HepG2 (cell line): Measurements from ENCODE around the gene RAB36. TPM values are rescaled to one million over a fixed set of nuclear protein-coding genes. Genes with fewer than 3 reads are reported as not detected.

Experiments used
- DMAP1 ChIP-seq: IDR thresholded peaks from 2 replicates; pipeline ENCODE4 v1.6.1; 2016
- HOXA3 ChIP-seq: sonication (generic); formaldehyde crosslinking; IDR thresholded peaks from 2 replicates; pipeline ENCODE4 v1.5.0; 2020; ENCODE audit warnings: missing genetic modification reagents
- KMT2A ChIP-seq: sonication (generic); formaldehyde crosslinking; IDR thresholded peaks from 2 replicates; pipeline ENCODE4 v1.4.0; 2020; ENCODE audit warnings: missing genetic modification reagents
- MYPOP ChIP-seq: sonication (generic); formaldehyde crosslinking; IDR thresholded peaks from 2 replicates; pipeline ENCODE4 v1.8.1; 2023; ENCODE audit warnings: mild to moderate bottlenecking, moderate library complexity, missing genetic modification reagents
- REST ChIP-seq, 2 experiments: IDR thresholded peaks; 2 replicates each; pipeline ENCODE4 v1.6.1; 2011 to 2012; ENCODE audit warnings: low read length in 2 of 2, borderline replicate concordance in 1 of 2, low read depth in 1 of 2, mild to moderate bottlenecking in 1 of 2, moderate library complexity in 1 of 2
- RNF2 ChIP-seq: fragments of 450-650 bp; conservative IDR thresholded peaks from 2 replicates; pipeline ENCODE4 v1.6.1; 2016; ENCODE audit warnings: low read depth
- RORA ChIP-seq: sonication (generic); formaldehyde crosslinking; IDR thresholded peaks from 2 replicates; pipeline ENCODE4 v1.5.0; 2020; ENCODE audit warnings: mild to moderate bottlenecking, missing genetic modification reagents, moderate library complexity
- SALL1 ChIP-seq: sonication (generic); formaldehyde crosslinking; IDR thresholded peaks from 2 replicates; pipeline ENCODE4 v1.8.0; 2022; ENCODE audit warnings: mild to moderate bottlenecking, missing genetic modification reagents
- SAP130 ChIP-seq: IDR thresholded peaks from 2 replicates; pipeline ENCODE4 v1.6.1; 2016; ENCODE audit warnings: low read depth
- SIX1 ChIP-seq: sonication (generic); formaldehyde crosslinking; IDR thresholded peaks from 2 replicates; pipeline ENCODE4 v1.4.0; 2020; ENCODE audit warnings: missing genetic modification reagents, borderline replicate concordance
- SRF ChIP-seq: IDR thresholded peaks from 2 replicates; pipeline ENCODE4 v1.6.1; 2011; ENCODE audit warnings: mild to moderate bottlenecking, low read depth, low read length, moderate library complexity
- TBX2 ChIP-seq: sonication (generic); formaldehyde crosslinking; IDR thresholded peaks from 2 replicates; pipeline ENCODE4 v1.5.0; 2020; ENCODE audit warnings: missing genetic modification reagents, mild to moderate bottlenecking, borderline replicate concordance
- ZNF30 ChIP-seq: sonication (generic); formaldehyde crosslinking; IDR thresholded peaks from 2 replicates; pipeline ENCODE4 v1.5.0; 2020; ENCODE audit warnings: mild to moderate bottlenecking, missing genetic modification reagents
- ZNF788 ChIP-seq: sonication (generic); formaldehyde crosslinking; IDR thresholded peaks from 2 replicates; pipeline ENCODE4 v1.5.0; 2020; ENCODE audit warnings: mild to moderate bottlenecking, missing genetic modification reagents, borderline replicate concordance
- polyA plus RNA-seq, 8 experiments: library from polyadenylated mRNA; depleted of rRNA in 3 of 8; stranded (reverse) in 7 of 8; unstranded in 1 of 8; fragments of >200 nt; fragmentation: Illumina TruSeq in 4 of 8; extraction: Trizol in 4 of 8; gene quantifications; 2 replicates each; pipeline versions ENCODE4 v1.2.1 to v1.2.3, GENCODE V29; 2011 to 2016; ENCODE audit warnings: low read depth in 4 of 8, missing spikeins in 1 of 8, mixed read lengths in 1 of 8; ENCODE audit not compliant: insufficient read depth in 1 of 8
- total RNA-seq, 5 experiments: library from RNA; depleted of rRNA; stranded (reverse); fragments of >200 nt; fragmentation: Illumina TruSeq; extraction: Trizol; gene quantifications; 2 replicates each; pipeline ENCODE4 v1.2.3, GENCODE V29; 2016; ENCODE audit warnings: low read depth in 1 of 5
- TF ChIP-seq, protein P1 (sequence below): sonication (generic); formaldehyde crosslinking; conservative IDR thresholded peaks from 2 replicates; pipeline ENCODE4 v1.8.1; 2023; ENCODE audit warnings: missing genetic modification reagents
- TF ChIP-seq, protein P2 (sequence below): sonication (generic); formaldehyde crosslinking; IDR thresholded peaks from 2 replicates; pipeline ENCODE4 v1.4.0; 2020; ENCODE audit warnings: mild to moderate bottlenecking, missing genetic modification reagents
- TF ChIP-seq, protein P3 (sequence below): sonication (generic); formaldehyde crosslinking; IDR thresholded peaks from 2 replicates; pipeline ENCODE4 v1.5.0; 2020; ENCODE audit warnings: mild to moderate bottlenecking, missing genetic modification reagents

Gene RAB36
- total and polyA plus RNA-seq, 2 of the 13 experiments (the other 11 are each of a cell fraction or from before 2014, with no cell fraction given): 0.24 to 0.86 TPM

DNA sequence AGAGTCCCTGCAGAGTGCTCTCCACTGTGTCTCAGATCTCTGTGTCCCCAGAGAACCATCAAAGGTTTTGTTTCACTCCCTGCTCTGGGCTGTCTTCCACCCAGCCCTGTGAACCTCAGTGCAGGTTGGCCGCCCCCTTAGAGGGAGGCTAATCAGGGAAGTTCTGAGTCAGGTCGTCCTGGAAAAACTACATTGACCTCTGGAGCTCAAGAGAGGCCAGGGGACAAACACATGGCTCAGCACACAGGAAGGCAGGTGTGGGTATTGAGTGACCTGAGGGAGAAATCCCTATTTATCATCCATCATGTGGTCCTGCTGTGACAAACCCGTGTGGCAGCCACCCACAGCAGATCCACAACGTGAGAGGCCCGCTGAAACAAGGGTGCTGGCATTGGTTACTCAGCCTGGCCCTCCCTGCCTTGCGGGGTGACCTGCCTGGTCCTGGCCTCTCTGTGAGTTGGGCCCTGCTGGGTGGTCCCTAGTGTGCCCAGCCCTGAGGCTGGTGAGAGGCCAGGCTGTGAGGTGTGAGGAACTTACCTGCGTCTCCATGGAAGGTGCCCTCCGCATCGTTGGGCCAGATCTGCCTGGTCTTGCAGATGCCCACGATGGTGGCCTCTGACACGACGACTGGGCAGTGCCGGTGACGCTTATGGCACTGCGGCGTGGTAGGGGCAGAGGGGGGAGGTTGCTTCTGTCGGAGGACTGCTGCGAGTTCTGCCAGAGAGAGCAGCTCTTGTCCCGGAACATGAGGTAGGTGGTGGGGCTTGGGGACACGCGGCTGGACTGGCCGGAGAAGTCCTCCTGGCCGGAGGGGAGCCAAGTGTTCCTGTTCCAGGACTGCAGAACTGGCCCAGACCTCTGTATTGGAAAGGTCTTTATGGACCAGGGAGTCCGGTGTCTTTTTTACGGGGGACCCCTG, 34.4 kb downstream of the RAB36 start (continued):
- TF ChIP-seq REST (IDR thresholded peaks at IDR 0.05; ENCODE audit: borderline replicate concordance in 1 of 2, low read depth in 1 of 2, low read length in 2 of 2): no peak
- TF ChIP-seq, protein P1, sequence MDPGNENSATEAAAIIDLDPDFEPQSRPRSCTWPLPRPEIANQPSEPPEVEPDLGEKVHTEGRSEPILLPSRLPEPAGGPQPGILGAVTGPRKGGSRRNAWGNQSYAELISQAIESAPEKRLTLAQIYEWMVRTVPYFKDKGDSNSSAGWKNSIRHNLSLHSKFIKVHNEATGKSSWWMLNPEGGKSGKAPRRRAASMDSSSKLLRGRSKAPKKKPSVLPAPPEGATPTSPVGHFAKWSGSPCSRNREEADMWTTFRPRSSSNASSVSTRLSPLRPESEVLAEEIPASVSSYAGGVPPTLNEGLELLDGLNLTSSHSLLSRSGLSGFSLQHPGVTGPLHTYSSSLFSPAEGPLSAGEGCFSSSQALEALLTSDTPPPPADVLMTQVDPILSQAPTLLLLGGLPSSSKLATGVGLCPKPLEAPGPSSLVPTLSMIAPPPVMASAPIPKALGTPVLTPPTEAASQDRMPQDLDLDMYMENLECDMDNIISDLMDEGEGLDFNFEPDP: 0 out of 2 replicates have a peak, but pooled peaks have one; percentile 80
- 0 out of 2 replicates have a peak, but pooled peaks have one; percentile 14 for TF ChIP-seq ZNF30
- TF ChIP-seq RORA: no peak
- TF ChIP-seq TBX2 (CRISPR knock-in tag): peak; percentile 37; the same call in 1 of the 2 replicates
- 0 out of 2 replicates have a peak, but pooled peaks have one; percentile 14 for TF ChIP-seq KMT2A (CRISPR knock-in tag)
- TF ChIP-seq, protein P2, sequence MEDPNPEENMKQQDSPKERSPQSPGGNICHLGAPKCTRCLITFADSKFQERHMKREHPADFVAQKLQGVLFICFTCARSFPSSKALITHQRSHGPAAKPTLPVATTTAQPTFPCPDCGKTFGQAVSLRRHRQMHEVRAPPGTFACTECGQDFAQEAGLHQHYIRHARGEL (CRISPR knock-in tag): no peak
- TF ChIP-seq ZNF788 (CRISPR knock-in tag): 0 out of 2 replicates have a peak, but pooled peaks have one; percentile 17
- no peak for TF ChIP-seq SIX1
- TF ChIP-seq, protein P3, sequence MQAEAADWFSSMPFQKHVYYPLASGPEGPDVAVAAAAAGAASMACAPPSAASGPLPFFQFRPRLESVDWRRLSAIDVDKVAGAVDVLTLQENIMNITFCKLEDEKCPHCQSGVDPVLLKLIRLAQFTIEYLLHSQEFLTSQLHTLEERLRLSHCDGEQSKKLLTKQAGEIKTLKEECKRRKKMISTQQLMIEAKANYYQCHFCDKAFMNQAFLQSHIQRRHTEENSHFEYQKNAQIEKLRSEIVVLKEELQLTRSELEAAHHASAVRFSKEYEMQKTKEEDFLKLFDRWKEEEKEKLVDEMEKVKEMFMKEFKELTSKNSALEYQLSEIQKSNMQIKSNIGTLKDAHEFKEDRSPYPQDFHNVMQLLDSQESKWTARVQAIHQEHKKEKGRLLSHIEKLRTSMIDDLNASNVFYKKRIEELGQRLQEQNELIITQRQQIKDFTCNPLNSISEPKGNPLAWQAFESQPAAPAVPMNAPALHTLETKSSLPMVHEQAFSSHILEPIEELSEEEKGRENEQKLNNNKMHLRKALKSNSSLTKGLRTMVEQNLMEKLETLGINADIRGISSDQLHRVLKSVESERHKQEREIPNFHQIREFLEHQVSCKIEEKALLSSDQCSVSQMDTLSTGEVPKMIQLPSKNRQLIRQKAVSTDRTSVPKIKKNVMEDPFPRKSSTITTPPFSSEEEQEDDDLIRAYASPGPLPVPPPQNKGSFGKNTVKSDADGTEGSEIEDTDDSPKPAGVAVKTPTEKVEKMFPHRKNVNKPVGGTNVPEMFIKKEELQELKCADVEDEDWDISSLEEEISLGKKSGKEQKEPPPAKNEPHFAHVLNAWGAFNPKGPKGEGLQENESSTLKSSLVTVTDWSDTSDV (CRISPR knock-in tag): no peak
- no peak for TF ChIP-seq SRF
- peak; percentile 34; the same call in 1 of the 2 replicates for TF ChIP-seq RNF2
- TF ChIP-seq MYPOP (CRISPR knock-in tag): no peak
- TF ChIP-seq SALL1 (CRISPR knock-in tag): peak; percentile 38; the same call in 1 of the 2 replicates
- peak; percentile 73 for TF ChIP-seq SAP130 (CRISPR knock-in tag)
- no peak for TF ChIP-seq HOXA3
- peak; percentile 29; the same call in 1 of the 2 replicates for TF ChIP-seq DMAP1 (CRISPR knock-in tag)
